Esophagus muscularis mucosa (tissue), 4 donors: Measurements from ENCODE around the gene USP25. TPM values are rescaled to one million over a fixed set of nuclear protein-coding genes. Genes with fewer than 3 reads are reported as not detected.

Experiments used
- DNase-seq: peaks from one replicate; pipeline ENCODE4 v3.0.0-alpha.2; 2017; ENCODE audit errors: extremely low spot score
- H3K27ac ChIP-seq, 4 donors: fragments of 200-600 bp; sonication (generic); replicated peaks in 1 of 4; 1 replicate in 3 of 4; 2 replicates in 1 of 4; pipeline ENCODE4 v1.5.1; 2016 to 2019; ENCODE audit warnings: mild to moderate bottlenecking in 1 of 4
- H3K27me3 ChIP-seq, 4 donors: fragments of 200-600 bp; sonication (generic); one replicate each; pipeline versions ENCODE4 v1.5.1 to v1.6.0; 2016 to 2019
- H3K36me3 ChIP-seq, 4 donors: fragments of 200-600 bp; sonication (generic); one replicate each; pipeline ENCODE4 v1.5.1; 2016 to 2019
- H3K4me1 ChIP-seq, 4 donors: fragments of 200-600 bp; sonication (generic); one replicate each; pipeline ENCODE4 v1.5.1; 2016 to 2019
- H3K4me3 ChIP-seq, 4 donors: fragments of 200-600 bp; sonication (generic); 1 replicate in 2 of 4; 2 replicates in 2 of 4; pipeline ENCODE4 v1.5.1; 2016 to 2019; ENCODE audit warnings: mild to moderate bottlenecking in 4 of 4, moderate library complexity in 1 of 4
- H3K9me3 ChIP-seq, 4 donors: fragments of 200-600 bp; sonication (generic); 1 replicate in 3 of 4; 2 replicates in 1 of 4; pipeline ENCODE4 v1.5.1; 2016 to 2019
- EP300 ChIP-seq: sonication (generic); formaldehyde crosslinking; IDR thresholded peaks from one replicate; pipeline ENCODE4 v1.6.1; 2017; ENCODE audit warnings: antibody characterized with exemption
- POLR2A ChIP-seq: fragments of 450-650 bp; IDR thresholded peaks from one replicate; pipeline ENCODE4 v1.6.1; 2017; ENCODE audit warnings: antibody characterized with exemption, moderate library complexity, mild to moderate bottlenecking, low read depth
- POLR2AphosphoS5 ChIP-seq, 2 donors: sonication (generic); formaldehyde crosslinking; IDR thresholded peaks; one replicate each; pipeline ENCODE4 v1.6.1; 2017; ENCODE audit warnings: antibody characterized with exemption in 2 of 2
- WGBS: methylation state at CpG from one replicate; pipeline ENCODE4 v1.1.5; 2018; 5-methylcytosine and 5-hydroxymethylcytosine counted together
- intact Hi-C: fragments of 100-400 bp; cut with DNase I; formaldehyde crosslinking; loops from one replicate; pipeline ENCODE4 v1.15.1; 2023
- total RNA-seq, 4 donors: library from RNA; depleted of rRNA; stranded (reverse); fragments of >200 nt; gene quantifications; one replicate each; pipeline versions ENCODE4 v1.1.0 to v1.2.1, GENCODE V29; 2016
- TF ChIP-seq, protein P1 (sequence below), 3 experiments: fragments of 200-600 bp in 2 of 3; fragments of 450-650 bp in 1 of 3; sonication (generic) in 2 of 3; IDR thresholded peaks; one replicate each; pipeline ENCODE4 v1.5.1; 2017 to 2019; ENCODE audit warnings: antibody characterized with exemption in 3 of 3, mild to moderate bottlenecking in 2 of 3, moderate library complexity in 1 of 3

The USP25 gene
- total RNA-seq, 4 donors from 2014 or later = 48.2 to 75.1 (median 60.0) TPM

DNA sequence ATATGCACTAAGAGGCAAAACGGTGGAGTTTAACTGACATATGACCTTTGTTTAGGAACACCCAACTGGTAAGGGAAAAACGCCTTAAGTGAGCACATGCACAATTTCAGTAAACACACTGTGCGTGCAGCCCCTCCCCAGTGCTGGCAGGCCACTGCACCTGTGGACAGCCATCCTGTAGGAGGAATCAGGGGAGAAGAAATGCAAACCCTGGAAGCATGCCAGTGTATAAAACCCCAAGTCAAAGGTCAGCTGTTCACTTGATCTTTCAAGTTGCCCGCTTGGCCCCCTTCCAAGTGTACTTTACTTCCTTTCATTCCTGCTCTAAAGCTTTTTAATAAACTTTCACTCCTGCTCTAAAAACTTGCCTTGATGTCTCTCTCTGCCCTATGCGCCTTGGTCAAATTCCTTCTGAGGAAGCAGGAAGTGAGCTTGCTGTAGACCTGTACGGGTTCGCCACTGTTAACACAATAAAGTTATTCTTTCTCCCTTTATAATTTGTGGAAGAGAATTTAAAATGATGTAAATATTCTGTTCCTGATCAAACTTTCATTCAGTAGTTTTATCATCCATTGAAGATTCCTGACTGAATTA is 31.8 kb downstream of the USP25 start:
- no peaks in the 10 kb centered on the region for H3K27me3 ChIP-seq
- TF ChIP-seq POLR2AphosphoS5 (IDR thresholded peaks at IDR 0.05) (no peak), EP300 (no peak), POLR2A (no peak)
- TF ChIP-seq, protein P1, sequence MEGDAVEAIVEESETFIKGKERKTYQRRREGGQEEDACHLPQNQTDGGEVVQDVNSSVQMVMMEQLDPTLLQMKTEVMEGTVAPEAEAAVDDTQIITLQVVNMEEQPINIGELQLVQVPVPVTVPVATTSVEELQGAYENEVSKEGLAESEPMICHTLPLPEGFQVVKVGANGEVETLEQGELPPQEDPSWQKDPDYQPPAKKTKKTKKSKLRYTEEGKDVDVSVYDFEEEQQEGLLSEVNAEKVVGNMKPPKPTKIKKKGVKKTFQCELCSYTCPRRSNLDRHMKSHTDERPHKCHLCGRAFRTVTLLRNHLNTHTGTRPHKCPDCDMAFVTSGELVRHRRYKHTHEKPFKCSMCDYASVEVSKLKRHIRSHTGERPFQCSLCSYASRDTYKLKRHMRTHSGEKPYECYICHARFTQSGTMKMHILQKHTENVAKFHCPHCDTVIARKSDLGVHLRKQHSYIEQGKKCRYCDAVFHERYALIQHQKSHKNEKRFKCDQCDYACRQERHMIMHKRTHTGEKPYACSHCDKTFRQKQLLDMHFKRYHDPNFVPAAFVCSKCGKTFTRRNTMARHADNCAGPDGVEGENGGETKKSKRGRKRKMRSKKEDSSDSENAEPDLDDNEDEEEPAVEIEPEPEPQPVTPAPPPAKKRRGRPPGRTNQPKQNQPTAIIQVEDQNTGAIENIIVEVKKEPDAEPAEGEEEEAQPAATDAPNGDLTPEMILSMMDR (IDR thresholded peaks at IDR 0.05) = no peak
- intact Hi-C loops = no loop called here

DNA sequence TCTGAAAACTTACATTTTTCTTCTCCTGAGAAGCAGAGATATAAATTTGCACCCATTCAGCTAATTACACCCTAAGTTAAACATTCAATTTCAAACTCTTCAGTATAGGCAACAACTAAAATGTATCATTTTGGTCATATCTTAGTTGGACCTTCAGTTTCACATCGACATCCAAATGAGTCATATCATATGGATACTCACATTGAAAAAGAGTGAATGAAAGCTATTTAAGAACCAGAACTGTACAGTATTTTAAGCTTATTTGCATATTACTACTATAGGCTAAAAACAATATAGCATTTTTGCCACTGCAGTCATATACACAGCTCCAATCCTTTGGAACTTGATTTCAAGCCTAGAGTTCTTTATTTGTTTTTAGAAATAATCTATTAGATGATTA is 33.6 kb downstream of the USP25 start:
- H3K27me3 ChIP-seq = no peaks in the 10 kb centered on the region
- no peak for DNase-seq
- intact Hi-C loops = no loop called here
- H3K27ac ChIP-seq = no peak overlapping the region
- no peaks in the 10 kb centered on the region for H3K36me3 ChIP-seq
- H3K4me3 ChIP-seq = no peak overlapping the region
- H3K4me1 ChIP-seq = peaks cover 26 to 39% (median 34%) of the 10 kb centered on the region in 4 donors
- WGBS = 91% methylated on average over 1 of the region's 1 CpG
- TF ChIP-seq, protein P1 (IDR thresholded peaks at IDR 0.05) = no peak
- no peak for TF ChIP-seq EP300
- TF ChIP-seq POLR2A = no peak
- no peak for TF ChIP-seq POLR2AphosphoS5 (IDR thresholded peaks at IDR 0.05)
- H3K9me3 ChIP-seq = no peaks in the 10 kb centered on the region

More for the DNA sequence above, 31.8 kb downstream of the USP25 start:
- DNase-seq = no peak
- WGBS = 85% methylated on average over 7 of the region's 7 CpGs
- H3K9me3 ChIP-seq = no peaks in the 10 kb centered on the region
- no peaks in the 10 kb centered on the region for H3K36me3 ChIP-seq
- H3K4me3 ChIP-seq = no peak overlapping the region
- peaks cover 8 to 28% (median 19%) of the 10 kb centered on the region in 4 donors for H3K4me1 ChIP-seq
- no peak overlapping the region for H3K27ac ChIP-seq

DNA sequence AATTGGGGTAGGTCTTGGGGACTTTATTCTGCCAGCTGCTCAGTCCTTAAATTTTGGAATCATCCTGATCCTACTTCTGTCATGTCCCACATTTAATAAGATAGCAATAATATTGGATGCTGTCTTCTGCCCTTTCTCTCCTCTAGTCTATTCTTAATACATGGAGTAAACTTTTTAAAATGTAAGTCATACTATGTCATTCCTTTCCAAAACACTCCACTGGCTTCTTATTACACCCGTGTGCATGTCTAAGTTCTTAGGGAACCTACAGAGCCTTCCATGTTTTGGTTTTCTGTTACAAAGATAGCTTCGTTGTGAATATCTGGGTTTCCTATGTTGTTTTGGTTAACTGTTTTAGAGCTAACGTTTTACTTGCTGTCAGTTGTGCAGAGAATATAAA is 35.1 kb downstream of the USP25 start:
- TF ChIP-seq POLR2AphosphoS5 (IDR thresholded peaks at IDR 0.05) (no peak), POLR2A (no peak), EP300 (no peak)
- TF ChIP-seq, protein P1 (IDR thresholded peaks at IDR 0.05) = no peak
- no peaks in the 10 kb centered on the region for H3K36me3 ChIP-seq
- 47% methylated on average over 3 of the region's 3 CpGs for WGBS
- no peak overlapping the region for H3K4me3 ChIP-seq
- H3K27ac ChIP-seq = no peak overlapping the region
- no peaks in the 10 kb centered on the region for H3K27me3 ChIP-seq
- intact Hi-C loops = no loop called here
- DNase-seq = no peak
- no peaks in the 10 kb centered on the region for H3K9me3 ChIP-seq
- peaks cover 30 to 52% (median 37%) of the 10 kb centered on the region in 4 donors for H3K4me1 ChIP-seq

DNA sequence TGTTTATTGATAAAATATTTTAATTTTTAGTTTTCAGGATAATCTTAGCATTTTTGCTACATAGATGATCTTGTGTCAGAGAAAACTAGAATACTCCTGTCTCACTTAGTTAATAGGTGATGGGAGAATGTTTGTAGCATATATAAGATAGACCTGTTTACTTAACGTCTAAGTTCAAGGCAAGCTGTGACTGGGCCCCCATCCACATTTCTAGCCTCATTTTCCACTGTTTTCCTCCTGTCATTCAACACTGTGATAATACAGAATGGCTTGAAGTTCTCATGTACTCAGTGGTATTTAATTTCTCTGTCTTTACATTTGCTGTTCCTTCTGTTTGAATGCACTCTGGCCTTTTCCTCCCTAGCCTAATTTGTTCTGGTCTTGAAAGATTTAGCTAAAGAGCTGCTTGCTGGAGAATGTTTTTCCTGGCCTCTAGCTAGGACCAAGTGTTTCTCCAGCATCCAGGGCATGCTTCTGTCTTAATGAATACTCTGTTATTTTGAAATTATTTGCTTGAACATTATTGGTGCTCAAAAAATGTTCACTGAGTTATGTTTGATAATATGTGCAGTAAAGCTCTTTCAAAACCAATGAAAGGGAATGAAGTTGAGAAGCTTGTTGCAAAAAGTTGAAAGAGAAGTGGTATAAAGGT is 37.3 kb downstream of the USP25 start:
- Histone ChIP-seq H3K27ac (no peak overlapping the region), H3K4me3 (no peak overlapping the region), H3K27me3 (no peaks in the 10 kb centered on the region), H3K4me1 (peaks cover 35 to 41% (median 38%) of the 10 kb centered on the region in 4 donors), H3K36me3 (no peaks in the 10 kb centered on the region), H3K9me3 (no peaks in the 10 kb centered on the region)
- DNase-seq = no peak
- intact Hi-C loops = no loop called here
- 54% methylated on average over 1 of the region's 1 CpG for WGBS
- TF ChIP-seq, protein P1 (IDR thresholded peaks at IDR 0.05) = no peak
